Ureter (tissue), 1 donor: Measurements from ENCODE around the gene ATP1A4. TPM values are rescaled to one million over a fixed set of nuclear protein-coding genes. Genes with fewer than 3 reads are reported as not detected.

Experiments used
- DNase-seq: peaks from one replicate; pipeline ENCODE4 v3.0.0-alpha.2; 2020; ENCODE audit warnings: low spot score
- total RNA-seq: library from RNA; stranded (reverse); gene quantifications from one replicate; pipeline ENCODE4 v1.2.4, GENCODE V29; 2023
- donor health status: DM: yes; HTN: yes; CAD: no.

The ATP1A4 gene
- total RNA-seq, 1 donor from 2014 or later = 16.5 TPM

DNA sequence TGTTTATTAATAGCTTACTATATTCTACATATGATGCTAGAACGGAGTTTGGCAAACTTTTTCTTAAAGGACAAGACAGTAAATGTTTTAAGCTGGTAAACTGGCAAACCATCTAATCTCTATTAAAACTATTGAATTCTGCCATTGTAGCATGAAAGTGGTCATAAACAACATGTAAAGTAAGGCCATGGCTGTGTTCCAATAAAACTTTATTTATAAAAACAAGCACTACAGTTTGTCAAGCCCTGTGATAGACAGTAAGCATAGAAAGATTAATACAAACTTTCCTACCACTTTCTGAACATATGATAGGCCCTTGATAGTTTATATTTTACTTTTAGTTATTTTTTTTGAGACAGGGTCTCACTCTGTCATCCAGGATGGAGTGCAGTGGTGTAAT lies 76.2 kb downstream of the ATP1A4 start:
- no peak for DNase-seq

DNA sequence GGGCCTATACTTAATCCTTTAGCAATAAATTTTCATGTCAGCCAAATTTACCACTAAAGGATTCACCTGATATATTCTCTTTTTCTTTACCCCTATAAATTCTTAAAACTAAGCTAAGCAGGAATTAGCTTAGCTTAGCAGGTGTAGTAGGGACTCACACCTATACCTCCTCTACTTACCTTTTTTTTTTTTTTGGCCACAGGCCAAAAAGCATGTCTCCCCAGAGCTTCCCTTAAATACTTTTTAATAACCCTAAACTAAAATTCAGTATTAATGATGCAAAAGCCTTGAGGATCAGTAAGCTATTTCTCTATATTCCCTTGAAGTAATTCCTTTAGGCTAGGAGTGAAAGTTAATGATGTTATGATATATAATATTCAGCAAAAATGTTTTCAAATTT lies 77.0 kb downstream of the ATP1A4 start:
- no peak for DNase-seq

DNA sequence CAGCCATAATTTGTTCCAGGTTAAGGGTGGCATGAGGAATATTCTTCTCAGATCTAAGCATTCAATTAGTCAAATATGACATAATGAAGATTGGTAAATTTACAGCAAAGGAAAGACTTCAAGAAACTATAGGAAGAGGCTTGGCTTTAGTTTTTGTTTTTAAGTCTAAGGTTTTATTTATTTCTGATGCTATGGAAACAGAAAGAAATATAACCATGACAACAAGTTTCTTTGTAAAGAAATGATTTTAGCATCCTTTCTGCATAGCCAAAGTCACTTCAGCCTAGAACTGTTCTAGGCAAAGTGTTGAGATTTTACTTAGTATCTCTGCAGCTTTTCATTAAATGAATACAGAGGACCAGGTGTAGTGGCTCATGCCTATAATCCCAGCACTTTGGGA lies 81.5 kb downstream of the ATP1A4 start:
- DNase-seq = no peak

Other genes starting within 250 kb of the ATP1A4 start
- gene TAGLN2, start 226.1 kb upstream of the ATP1A4 start, total RNA-seq = 322 TPM
- 13.8 TPM for gene IGSF9, start 206.0 kb upstream of the ATP1A4 start, total RNA-seq
- gene SLAMF9, start 197.4 kb upstream of the ATP1A4 start, total RNA-seq = not detected
- 11.1 TPM for gene PIGM, start 119.6 kb upstream of the ATP1A4 start, total RNA-seq
- not detected for gene KCNJ10, start 81.4 kb upstream of the ATP1A4 start, total RNA-seq
- gene KCNJ9, start 70.1 kb upstream of the ATP1A4 start, total RNA-seq = not detected
- 22.4 TPM for gene IGSF8, start 53.0 kb upstream of the ATP1A4 start, total RNA-seq
- gene ATP1A2, start 35.8 kb upstream of the ATP1A4 start, total RNA-seq = 41.2 TPM
- 10.5 TPM for gene CASQ1, start 39.0 kb downstream of the ATP1A4 start, total RNA-seq
- 133 TPM for gene PEA15, start 53.8 kb downstream of the ATP1A4 start, total RNA-seq
- 137 TPM for gene DCAF8, start 110.9 kb downstream of the ATP1A4 start, total RNA-seq
- gene PEX19, start 133.5 kb downstream of the ATP1A4 start, total RNA-seq = 102 TPM
- gene COPA, start 191.6 kb downstream of the ATP1A4 start, total RNA-seq = 164 TPM
- 95.6 TPM for gene NCSTN, start 191.8 kb downstream of the ATP1A4 start, total RNA-seq
- gene NHLH1, start 215.5 kb downstream of the ATP1A4 start, total RNA-seq = not detected
- 12.7 TPM for gene VANGL2, start 249.0 kb downstream of the ATP1A4 start, total RNA-seq